Large intestine (tissue), 3 donors: Measurements from ENCODE around the gene PTGIR. TPM values are rescaled to one million over a fixed set of nuclear protein-coding genes. Genes with fewer than 3 reads are reported as not detected.

Experiments
- DNase-seq, 2 donors: peaks; one replicate each; pipeline versions ENCODE4 v3.0.0 to v3.0.0-alpha.2; 2013
- H3K27ac ChIP-seq: one replicate; pipeline ENCODE4 v1.5.1; 2013; ENCODE audit warnings: low read length
- H3K27me3 ChIP-seq: 2 replicates; pipeline ENCODE4 v1.6.1; 2013; ENCODE audit warnings: low read length; ENCODE audit not compliant: control insufficient read depth, insufficient read depth
- H3K36me3 ChIP-seq: 2 replicates; pipeline ENCODE4 v1.6.1; 2013; ENCODE audit warnings: low read length; ENCODE audit not compliant: control insufficient read depth, insufficient read depth
- H3K4me1 ChIP-seq: one replicate; pipeline ENCODE4 v1.6.1; 2013; ENCODE audit warnings: low read length; ENCODE audit not compliant: control insufficient read depth, insufficient read depth
- H3K4me3 ChIP-seq: one replicate; pipeline ENCODE4 v1.5.1; 2013; ENCODE audit warnings: low read length
- H3K9me3 ChIP-seq: one replicate; pipeline ENCODE4 v1.6.1; 2013; ENCODE audit warnings: mild to moderate bottlenecking, low read depth, low read length, moderate library complexity; ENCODE audit not compliant: control insufficient read depth
- WGBS: methylation state at CpG from one replicate; pipeline ENCODE4 v1.1.5; 2013; ENCODE audit warnings: low lambda C conversion rate; ENCODE audit not compliant: insufficient coverage; 5-methylcytosine and 5-hydroxymethylcytosine counted together
- polyA plus RNA-seq: library from polyadenylated mRNA; unstranded; fragments of 120-200 nt; gene quantifications from one replicate; pipeline ENCODE4 v1.2.1, GENCODE V29; 2013

PTGIR gene
- polyA plus RNA-seq, 1 donor = 4.8 TPM

DNA sequence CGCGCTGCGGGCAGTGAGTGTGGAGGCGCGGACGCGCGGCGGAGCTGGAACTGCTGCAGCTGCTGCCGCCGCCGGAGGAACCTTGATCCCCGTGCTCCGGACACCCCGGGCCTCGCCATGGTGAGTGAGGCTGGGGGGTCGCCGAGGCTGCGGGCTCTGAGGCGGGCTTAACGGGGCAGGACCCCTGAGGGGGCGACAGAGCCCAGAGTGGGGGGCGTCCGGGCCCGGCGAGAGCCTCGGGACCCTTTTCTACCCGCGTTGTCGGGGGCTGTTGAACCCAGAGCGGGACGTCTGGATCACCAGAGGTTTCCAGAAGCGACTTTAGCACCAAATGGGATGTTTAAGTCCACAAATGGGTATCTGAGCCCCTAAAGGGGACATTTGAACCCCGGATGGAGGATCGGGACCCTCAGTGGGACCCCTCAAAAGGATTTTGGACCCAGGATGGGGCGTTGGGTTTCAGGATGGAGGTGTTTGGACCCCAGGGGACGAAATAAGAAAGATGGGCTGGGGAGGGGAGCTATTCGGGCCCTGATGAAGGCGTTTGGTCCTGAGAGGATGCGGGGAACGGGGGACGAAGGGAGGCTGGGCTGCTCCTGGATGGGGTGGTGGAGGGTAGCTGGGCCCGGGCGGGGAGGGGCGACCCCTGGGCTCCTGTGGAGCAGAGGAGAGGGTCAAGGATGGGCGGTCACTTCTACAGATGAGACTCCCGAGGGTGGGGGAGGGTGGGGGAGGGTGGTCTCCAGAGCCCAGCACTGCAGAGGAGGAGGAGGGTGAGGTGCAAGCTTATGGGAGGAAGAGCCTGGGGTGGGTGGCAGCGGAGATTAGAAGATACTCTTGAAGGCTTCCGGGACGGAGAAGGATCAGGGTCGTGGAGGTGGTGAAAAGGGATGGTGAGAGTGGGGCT, 23.3 kb downstream of the PTGIR start, which contains the start of gene CALM3:
Gene CALM3 (plus strand): TSS at position 13 of the 907 bp plus-strand sequence. CDS start 105 bp downstream, at position 118.
- Histone ChIP-seq H3K27ac (peak within 1 kb of the TSS; percentile 99), H3K27me3 (no peaks in the 10 kb centered on the region), H3K9me3 (peaks cover 3% of the 10 kb centered on the region), H3K4me1 (peaks cover 29% of the 10 kb centered on the region), H3K4me3 (peak within 1 kb of the TSS; percentile 98), H3K36me3 (peaks cover 17% of the 10 kb centered on the region)
- DNase-seq = peak in 1 of 2 donors; percentile 36
- WGBS = 0% methylated on average over 5 of the region's 51 CpGs

DNA sequence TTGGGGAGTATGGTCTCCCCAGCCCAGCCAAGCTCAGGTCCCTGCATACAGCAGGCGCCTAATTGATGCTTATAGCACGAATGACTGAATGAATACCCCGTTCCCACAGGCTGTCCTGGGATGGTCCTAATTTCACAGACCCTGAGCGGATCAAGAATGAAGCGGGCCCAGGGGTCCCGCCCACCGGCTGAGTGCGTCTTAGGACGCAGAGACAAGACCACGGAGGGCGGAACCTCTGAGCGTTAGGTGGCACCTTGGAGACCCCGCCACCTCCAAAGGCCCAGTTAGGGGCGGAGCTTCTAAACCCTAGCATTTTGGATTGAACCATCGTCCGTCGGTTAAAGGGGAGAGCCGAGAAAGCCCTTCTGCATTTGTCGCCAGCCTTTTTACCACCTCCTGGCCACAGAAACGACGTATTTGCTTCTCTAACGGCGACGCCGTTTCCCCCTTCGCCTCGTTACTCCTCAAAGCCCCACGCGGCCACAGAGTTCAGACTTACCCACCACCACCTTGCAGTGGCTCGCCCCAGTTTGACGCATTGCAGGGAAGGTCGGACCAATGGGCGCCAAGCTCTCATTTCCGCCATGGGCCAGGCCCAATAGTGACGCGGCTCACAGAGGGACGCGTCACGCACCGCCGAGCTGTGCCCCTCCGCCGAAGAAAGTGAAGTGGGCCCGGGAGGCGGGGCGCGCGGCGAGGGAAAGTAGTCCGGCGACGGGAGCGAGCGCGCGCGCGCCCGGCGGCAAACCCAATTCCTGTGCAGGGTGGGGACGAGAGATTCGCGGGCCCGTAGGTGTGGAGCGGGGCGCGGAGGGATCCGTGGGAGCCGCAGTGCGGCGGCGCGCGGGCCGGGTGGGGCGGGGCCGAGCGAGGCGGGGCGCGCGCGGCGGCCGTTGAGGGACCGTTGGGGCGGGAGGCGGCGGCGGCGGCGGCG, 24.2 kb downstream of the PTGIR start:
- H3K27ac ChIP-seq = peak overlapping the region; percentile 99
- DNase-seq = peak; percentile 98 to 100
- no peaks in the 10 kb centered on the region for H3K27me3 ChIP-seq
- peak overlapping the region; percentile 98 for H3K4me3 ChIP-seq
- H3K36me3 ChIP-seq = peaks cover 8% of the 10 kb centered on the region
- WGBS = 0% methylated on average over 3 of the region's 93 CpGs
- H3K9me3 ChIP-seq = peaks cover 3% of the 10 kb centered on the region
- peaks cover 27% of the 10 kb centered on the region for H3K4me1 ChIP-seq

DNA sequence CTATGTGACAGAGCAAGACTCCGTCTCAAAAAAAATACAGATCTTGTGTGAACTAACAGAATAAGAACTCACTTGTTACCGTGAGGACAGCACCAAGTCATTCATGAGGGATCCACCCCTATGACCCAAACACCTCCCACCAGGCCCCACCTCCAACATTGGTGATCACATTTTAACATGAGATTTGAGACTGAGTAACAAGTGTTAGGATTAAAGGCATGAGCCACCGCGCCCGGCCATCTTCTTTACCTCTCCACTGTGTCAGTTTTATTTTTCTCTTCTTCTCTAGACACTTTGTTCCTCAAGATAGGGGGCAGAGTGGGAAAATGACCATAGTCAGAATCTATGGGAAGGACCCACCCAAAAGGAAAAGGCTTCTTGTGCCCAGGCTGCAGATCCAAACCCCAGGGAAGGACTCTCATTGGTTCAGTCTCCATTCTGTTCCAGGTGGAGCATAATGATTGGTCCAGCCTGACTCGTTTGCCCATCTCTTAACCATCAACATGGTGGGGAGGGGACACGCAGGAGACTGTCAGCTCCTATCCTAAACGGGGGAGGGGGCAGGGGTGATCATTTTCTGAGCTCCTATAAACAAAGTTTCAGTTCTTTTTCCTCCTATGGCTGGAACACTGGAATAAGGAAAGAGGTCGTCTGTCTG, 25.0 kb downstream of the PTGIR start:
- WGBS = no CpG with 5 or more reads among the region's 9 CpGs
- Histone ChIP-seq H3K36me3 (peaks cover under 1% of the 10 kb centered on the region), H3K27ac (peak overlapping the region; percentile 99), H3K4me3 (peak overlapping the region; percentile 73), H3K4me1 (peaks cover 21% of the 10 kb centered on the region), H3K27me3 (no peaks in the 10 kb centered on the region), H3K9me3 (peaks cover 3% of the 10 kb centered on the region)
- DNase-seq = no peak

DNA sequence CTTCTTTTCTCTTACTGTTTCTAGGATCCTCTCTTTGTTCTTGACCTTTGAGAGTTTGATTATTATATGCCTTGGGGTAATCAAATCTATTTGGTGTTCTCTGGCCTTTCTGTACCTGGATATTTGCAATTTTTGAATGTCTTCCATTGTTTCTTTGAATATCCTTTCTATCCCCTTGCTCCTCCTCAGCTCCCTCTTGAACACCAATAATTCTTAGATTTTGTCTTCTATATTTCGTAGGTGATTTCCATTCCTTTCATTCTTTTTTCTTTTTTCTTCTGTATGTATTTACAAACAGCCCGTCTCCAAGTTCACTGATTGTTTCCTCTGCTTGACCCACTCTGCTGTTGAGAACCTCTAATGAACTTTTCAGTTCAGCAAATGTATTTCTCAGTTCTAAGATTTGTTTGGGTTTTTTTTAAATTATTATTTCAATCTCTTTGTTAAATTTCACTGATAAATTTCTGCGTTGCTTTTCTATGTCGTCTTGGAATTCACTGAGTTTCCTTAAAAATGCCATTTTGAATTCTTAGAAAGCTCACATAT, 26.4 kb downstream of the PTGIR start:
- H3K36me3 ChIP-seq = no peaks in the 10 kb centered on the region
- no peaks in the 10 kb centered on the region for H3K27me3 ChIP-seq
- 91% methylated on average over 4 of the region's 4 CpGs for WGBS
- H3K4me3 ChIP-seq = no peak overlapping the region
- peaks cover 7% of the 10 kb centered on the region for H3K4me1 ChIP-seq
- peaks cover 3% of the 10 kb centered on the region for H3K9me3 ChIP-seq
- DNase-seq = no peak
- H3K27ac ChIP-seq = no peak overlapping the region

DNA sequence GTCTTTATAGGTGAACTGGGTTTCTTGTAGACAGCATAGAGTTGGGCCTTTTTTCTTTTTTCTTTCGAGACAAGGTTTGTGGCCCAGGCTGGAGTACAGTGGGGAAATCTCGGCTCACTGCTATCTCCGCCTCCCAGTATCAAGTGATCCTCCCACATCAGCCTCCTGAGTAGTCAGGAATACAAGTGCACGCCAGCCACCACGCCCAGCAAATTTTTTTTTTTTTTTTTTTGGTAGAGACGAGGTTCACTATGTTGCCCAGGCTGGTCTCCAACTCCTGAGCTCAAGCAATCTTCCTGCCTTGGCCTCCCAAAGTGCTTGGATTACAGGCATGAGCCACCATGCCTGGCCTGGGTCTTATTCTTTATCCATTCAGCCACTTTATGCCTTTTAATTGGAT, 28.9 kb downstream of the PTGIR start:
- Histone ChIP-seq H3K4me3 (no peak overlapping the region), H3K9me3 (peaks cover 3% of the 10 kb centered on the region), H3K27me3 (no peaks in the 10 kb centered on the region), H3K4me1 (peaks cover 5% of the 10 kb centered on the region), H3K36me3 (no peaks in the 10 kb centered on the region), H3K27ac (no peak overlapping the region)
- DNase-seq = no peak
- WGBS = no CpG with 5 or more reads among the region's 6 CpGs

DNA sequence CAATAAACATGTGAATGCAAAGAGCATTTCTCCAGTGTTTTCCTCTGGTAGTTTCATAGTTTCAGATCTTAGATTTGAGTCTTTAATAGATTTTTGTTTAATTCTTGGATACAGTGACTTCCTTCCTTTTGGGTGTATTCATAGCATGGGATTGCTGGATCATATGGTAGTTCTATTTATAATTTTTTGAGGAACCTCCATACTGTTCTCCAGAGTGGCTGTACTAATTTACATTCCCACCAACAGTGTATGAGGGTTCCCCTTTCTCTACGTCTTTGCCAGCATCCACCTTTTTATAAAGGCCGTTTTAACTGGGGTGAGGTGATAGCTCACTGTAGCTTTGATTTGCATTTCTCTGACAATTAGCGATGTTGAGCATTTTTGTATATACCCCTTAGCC, 33.0 kb downstream of the PTGIR start:
- no peak overlapping the region for H3K4me3 ChIP-seq
- H3K27me3 ChIP-seq = no peaks in the 10 kb centered on the region
- DNase-seq = no peak
- WGBS = 100% methylated on average over 1 of the region's 3 CpGs
- no peak overlapping the region for H3K27ac ChIP-seq
- no peaks in the 10 kb centered on the region for H3K4me1 ChIP-seq
- no peaks in the 10 kb centered on the region for H3K36me3 ChIP-seq
- no peaks in the 10 kb centered on the region for H3K9me3 ChIP-seq

DNA sequence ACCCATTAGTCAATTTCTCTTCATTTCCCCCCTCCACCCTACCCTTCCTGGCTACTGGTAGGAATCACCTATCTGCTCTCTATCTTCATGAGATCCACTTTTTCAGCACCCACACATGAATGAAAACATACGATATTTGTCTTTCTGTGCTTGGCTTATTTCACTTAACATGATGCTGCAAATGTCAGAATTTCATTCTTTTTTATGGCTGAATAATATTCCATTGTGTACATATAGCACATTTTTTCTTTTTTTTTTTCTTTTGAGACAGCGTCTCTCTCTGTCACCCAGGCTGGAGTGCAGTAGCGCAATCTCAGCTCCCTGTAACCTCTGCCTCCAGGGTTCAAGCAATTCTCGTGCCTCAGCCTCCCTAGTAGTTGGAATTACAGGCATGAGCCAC, 33.6 kb downstream of the PTGIR start:
- 93% methylated on average over 3 of the region's 4 CpGs for WGBS
- Histone ChIP-seq H3K4me3 (no peak overlapping the region), H3K4me1 (no peaks in the 10 kb centered on the region), H3K27me3 (no peaks in the 10 kb centered on the region), H3K27ac (no peak overlapping the region), H3K36me3 (no peaks in the 10 kb centered on the region), H3K9me3 (no peaks in the 10 kb centered on the region)
- no peak for DNase-seq

DNA sequence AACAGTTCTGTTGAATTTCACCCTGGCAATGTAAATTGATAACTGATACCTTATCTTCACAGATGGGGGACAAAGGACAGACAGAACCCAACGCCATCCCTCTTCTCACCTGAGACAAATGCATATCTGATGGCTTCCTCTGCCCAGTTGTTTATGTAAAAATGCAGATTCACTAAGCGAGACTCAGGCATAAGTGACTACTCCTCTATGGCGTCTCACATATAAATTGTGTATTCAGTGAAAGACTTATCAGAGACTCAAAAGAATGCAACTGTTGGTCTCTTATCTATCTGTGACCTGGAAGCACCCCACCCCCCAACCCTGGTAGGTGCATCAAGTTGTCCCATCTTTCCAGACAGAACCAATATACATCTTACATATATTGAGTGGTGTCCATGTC, 37.0 kb downstream of the PTGIR start:
- no peaks in the 10 kb centered on the region for H3K27me3 ChIP-seq
- no peak for DNase-seq
- no peak overlapping the region for H3K4me3 ChIP-seq
- H3K4me1 ChIP-seq = no peaks in the 10 kb centered on the region
- H3K36me3 ChIP-seq = no peaks in the 10 kb centered on the region
- WGBS = no CpG with 5 or more reads among the region's 3 CpGs
- H3K9me3 ChIP-seq = no peaks in the 10 kb centered on the region
- no peak overlapping the region for H3K27ac ChIP-seq

DNA sequence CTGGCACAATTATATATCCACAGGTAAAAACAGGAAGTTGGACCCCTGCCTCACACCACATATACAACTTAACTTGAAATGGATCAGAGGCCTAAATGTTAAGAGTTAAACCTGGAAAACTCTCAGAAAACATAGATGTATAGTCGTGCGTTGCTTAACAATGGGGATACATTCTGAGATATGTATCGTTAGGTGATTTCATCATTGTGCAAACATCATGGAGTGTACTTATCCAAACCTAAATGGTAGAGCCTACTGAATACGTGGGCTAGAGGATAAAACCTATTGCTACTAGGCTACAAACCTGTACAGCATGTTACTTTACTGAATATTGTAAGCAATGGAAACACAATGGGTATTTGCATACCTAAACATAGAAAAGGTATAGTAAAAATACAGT, 38.6 kb downstream of the PTGIR start:
- no peak overlapping the region for H3K27ac ChIP-seq
- no peaks in the 10 kb centered on the region for H3K9me3 ChIP-seq
- no peak overlapping the region for H3K4me3 ChIP-seq
- H3K36me3 ChIP-seq = no peaks in the 10 kb centered on the region
- DNase-seq = no peak
- no CpG with 5 or more reads among the region's 4 CpGs for WGBS
- H3K27me3 ChIP-seq = no peaks in the 10 kb centered on the region
- H3K4me1 ChIP-seq = no peaks in the 10 kb centered on the region

DNA sequence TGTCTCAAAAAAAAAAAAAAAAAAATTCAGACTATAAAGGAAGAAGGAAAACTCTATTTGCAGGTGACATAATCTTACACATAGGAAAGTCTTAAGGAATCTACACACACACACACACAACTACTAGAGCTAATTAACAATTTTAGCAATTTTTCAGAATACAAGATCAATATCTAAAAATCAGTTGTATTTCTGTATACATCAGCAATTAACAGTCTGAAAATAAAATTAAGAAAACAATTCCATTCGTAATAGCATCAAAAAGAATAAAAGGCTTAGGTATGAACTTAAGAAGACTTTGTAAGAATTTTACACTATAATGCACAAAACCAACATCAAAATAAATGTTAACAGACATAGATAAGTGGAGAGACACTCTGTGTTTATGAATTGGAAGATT, 39.4 kb downstream of the PTGIR start:
- Histone ChIP-seq H3K4me3 (no peak overlapping the region), H3K9me3 (no peaks in the 10 kb centered on the region), H3K27ac (no peak overlapping the region), H3K27me3 (no peaks in the 10 kb centered on the region), H3K36me3 (no peaks in the 10 kb centered on the region), H3K4me1 (no peaks in the 10 kb centered on the region)
- 75% methylated on average over 1 of the region's 1 CpG for WGBS
- no peak for DNase-seq
